ENCODE data around the gene ATP1A3. TPM values are rescaled to one million over a fixed set of nuclear protein-coding genes. Genes with fewer than 3 reads are reported as not detected.

ATP1A3 gene
- total and polyA plus RNA-seq, 11 donors, result 48.3 to 414 (median 226) TPM

DNA sequence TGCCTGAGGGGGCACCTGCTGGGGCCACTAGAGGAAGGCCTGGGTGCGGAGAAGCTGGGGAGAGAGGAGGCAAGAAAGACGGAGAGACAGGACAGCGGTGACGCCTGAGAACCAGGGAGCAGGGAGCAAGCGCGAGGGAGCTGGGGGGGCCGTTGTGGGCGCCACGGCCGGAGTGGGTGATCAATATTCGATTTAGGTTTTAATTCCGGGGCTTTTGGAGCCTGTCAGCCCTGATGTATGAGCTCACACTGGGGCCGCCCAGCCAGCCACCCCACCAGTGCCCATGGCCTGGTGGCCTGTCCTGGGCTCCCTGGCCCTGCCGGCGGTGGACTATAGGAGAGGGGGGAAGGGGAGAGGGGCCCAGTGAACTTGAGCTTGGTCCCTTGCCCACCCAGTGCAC, 57.1 kb downstream of the ATP1A3 start:
- DNase-seq (no peak), ATAC-seq (no peak)
- 68 to 77% (median 71%) methylated on average over 12 to 15 of the region's 15 CpGs for WGBS, 4 donors
- Histone ChIP-seq H3K4me1 (peaks cover 0 to 17% (median 3%) of the 10 kb centered on the region in 12 donors), H3K27ac (no peak overlapping the region), H3K36me3 (no peaks in the 10 kb centered on the region), H3K9me3 (no peaks in the 10 kb centered on the region), H3K27me3 (peaks cover 15 to 77% (median 50%) of the 10 kb centered on the region in 9 donors), H3K4me3 (no peak overlapping the region)
- TF ChIP-seq, protein P1, sequence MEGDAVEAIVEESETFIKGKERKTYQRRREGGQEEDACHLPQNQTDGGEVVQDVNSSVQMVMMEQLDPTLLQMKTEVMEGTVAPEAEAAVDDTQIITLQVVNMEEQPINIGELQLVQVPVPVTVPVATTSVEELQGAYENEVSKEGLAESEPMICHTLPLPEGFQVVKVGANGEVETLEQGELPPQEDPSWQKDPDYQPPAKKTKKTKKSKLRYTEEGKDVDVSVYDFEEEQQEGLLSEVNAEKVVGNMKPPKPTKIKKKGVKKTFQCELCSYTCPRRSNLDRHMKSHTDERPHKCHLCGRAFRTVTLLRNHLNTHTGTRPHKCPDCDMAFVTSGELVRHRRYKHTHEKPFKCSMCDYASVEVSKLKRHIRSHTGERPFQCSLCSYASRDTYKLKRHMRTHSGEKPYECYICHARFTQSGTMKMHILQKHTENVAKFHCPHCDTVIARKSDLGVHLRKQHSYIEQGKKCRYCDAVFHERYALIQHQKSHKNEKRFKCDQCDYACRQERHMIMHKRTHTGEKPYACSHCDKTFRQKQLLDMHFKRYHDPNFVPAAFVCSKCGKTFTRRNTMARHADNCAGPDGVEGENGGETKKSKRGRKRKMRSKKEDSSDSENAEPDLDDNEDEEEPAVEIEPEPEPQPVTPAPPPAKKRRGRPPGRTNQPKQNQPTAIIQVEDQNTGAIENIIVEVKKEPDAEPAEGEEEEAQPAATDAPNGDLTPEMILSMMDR (IDR thresholded peaks at IDR 0.05), result no peak
- no peak for TF ChIP-seq POLR2A (IDR thresholded peaks at IDR 0.05)
- intact Hi-C loops (cut with DNase I), result loop anchor here in 2 of 10 donors (5.0 kb wide), 1 partner anchor 65 kb away; no protein-coding TSS in a partner anchor

DNA sequence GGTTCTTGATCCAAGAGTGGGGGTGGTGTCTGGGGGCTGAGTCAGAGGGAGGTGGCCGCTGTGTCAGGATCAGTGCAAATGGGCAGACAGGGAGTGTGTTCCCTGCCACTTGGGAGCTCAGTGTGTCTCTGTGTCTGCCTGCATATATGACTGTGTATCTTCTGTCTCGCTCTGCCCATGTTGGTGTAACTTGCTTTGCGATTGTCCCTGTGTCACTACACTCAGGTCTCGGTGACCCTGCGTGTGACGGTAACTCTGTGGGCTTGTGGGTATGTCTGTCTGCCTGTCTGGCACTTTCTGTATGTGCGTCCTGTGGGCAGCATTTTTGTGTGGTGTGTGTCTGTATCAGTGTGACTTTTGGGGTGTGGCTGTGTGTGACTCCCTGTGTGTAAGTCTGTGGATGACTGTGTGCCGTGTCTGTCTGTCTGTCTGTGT, 57.6 kb downstream of the ATP1A3 start:
- whole genome bisulfite sequencing, 4 donors, result 70 to 79% (median 75%) methylated on average over 8 of the region's 8 CpGs
- no peak for DNase-seq

DNA sequence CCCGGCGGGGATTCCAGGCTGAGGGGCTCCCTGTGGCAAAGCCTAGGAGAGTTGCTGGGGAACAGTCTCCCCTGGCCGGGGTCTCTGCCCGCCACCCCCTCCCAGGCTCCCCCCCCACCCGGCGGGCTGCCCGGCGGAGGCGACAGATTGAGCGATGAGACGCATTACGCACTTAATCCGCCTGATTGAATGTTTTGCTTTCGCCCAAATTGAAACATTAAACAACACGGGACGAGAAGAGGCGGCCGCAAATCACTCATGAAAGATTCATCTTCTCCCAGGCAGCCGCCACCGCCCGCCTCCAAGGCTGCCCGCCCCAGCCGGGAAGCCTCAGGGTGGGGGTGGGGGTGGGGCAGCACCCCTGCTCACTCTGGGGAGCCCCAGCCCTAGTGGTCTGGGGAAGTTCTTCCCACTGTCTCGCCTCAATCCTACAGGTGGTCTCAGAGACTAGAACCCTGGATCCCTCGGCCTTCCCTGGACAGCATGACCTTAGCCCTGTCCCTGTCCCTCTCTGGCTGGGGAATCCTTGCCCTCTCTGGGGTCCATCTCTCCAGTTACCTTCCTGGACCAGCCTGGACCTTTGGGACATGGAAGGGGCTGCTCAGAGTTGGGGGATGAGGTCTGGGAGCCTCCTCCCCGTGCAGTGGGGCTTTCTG, 58.1 kb downstream of the ATP1A3 start:
- peaks cover 18 to 77% (median 54%) of the 10 kb centered on the region in 9 donors for H3K27me3 ChIP-seq

More for the DNA sequence above, 57.6 kb downstream of the ATP1A3 start:
- Histone ChIP-seq H3K4me3 (no peak overlapping the region), H3K27me3 (peaks cover 15 to 77% (median 54%) of the 10 kb centered on the region in 9 donors), H3K9me3 (no peaks in the 10 kb centered on the region), H3K27ac (no peak overlapping the region), H3K36me3 (no peaks in the 10 kb centered on the region), H3K4me1 (peaks cover 0 to 17% (median 3%) of the 10 kb centered on the region in 12 donors)
- intact Hi-C loops (cut with DNase I), result loop anchor here in 2 of 10 donors (5.0 kb wide), 1 partner anchor 64 kb away; no protein-coding TSS in a partner anchor
- TF ChIP-seq, protein P1 (IDR thresholded peaks at IDR 0.05), result no peak
- no peak for TF ChIP-seq POLR2A (IDR thresholded peaks at IDR 0.05)
- ATAC-seq, result no peak

More for the DNA sequence above, 58.1 kb downstream of the ATP1A3 start:
- Histone ChIP-seq H3K36me3 (no peaks in the 10 kb centered on the region), H3K4me3 (no peak overlapping the region), H3K27ac (no peak overlapping the region), H3K9me3 (no peaks in the 10 kb centered on the region), H3K4me1 (peaks cover 0 to 13% (median 3%) of the 10 kb centered on the region in 12 donors)
- TF ChIP-seq, protein P1 (IDR thresholded peaks at IDR 0.05), result no peak
- TF ChIP-seq POLR2A (IDR thresholded peaks at IDR 0.05), result no peak
- ATAC-seq, result no peak
- DNase-seq, result no peak
- WGBS, 4 donors, result 24 to 30% (median 28%) methylated on average over 11 to 26 of the region's 26 CpGs
- intact Hi-C loops (cut with DNase I), result loop anchor here in 3 of 10 donors (2.0 to 5.0 kb wide), 2 partner anchors 63 to 64 kb away; no protein-coding TSS in a partner anchor

Data from heart left ventricle (tissue), 16 donors.